GM21515 (cell line): ENCODE results near the gene UBIAD1.

ENCODE experiments used
- ATAC-seq: cut with Tn5 transposase; IDR thresholded peaks from one replicate; pipeline ENCODE4 v1.9.1; 2021; ENCODE audit not compliant: unreplicated experiment

Gene UBIAD1

DNA sequence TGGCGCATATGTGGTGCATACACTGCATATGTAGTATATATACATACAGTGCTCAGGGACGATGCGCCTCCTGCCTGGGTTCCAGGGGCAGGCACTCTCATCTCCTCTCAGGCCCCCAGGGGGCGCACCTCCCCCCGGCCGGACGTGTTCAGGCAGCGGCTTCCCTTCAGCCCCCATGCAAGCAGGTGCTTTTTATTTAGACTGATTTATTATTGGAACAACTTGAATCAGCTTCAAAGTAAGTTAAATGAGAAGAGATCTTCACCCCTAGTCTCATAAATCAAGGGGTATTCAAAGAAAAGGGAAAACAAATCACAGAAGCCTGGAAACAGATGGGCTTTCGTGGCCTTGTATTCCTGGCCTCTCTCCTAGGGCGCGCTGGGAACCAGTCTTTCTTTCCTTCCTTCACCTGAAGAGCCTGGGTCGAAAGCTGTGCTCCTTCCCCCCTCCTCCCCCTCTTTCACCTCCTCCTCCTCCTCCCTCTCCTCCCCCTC lies 64.6 kb downstream of the UBIAD1 start:
- no peak for ATAC-seq
